Spleen (tissue), 7 donors: ENCODE results near the gene MDFIC2.

Experiments used
- POLR2A ChIP-seq, 3 donors: fragments of 450-650 bp; IDR thresholded peaks; one replicate each; pipeline ENCODE4 v1.5.1; 2017; ENCODE audit warnings: antibody characterized with exemption in 3 of 3, mild to moderate bottlenecking in 1 of 3
- TF ChIP-seq, protein P1 (sequence below), 11 experiments: fragments of 200-600 bp in 7 of 11; fragments of 450-650 bp in 4 of 11; sonication (generic) in 4 of 11; IDR thresholded peaks in 8 of 11; conservative IDR thresholded peaks in 3 of 11; 1 replicate in 7 of 11; 2 replicates in 4 of 11; pipeline versions ENCODE4 v1.4.0 to v1.8.0; 2016 to 2021; ENCODE audit warnings: antibody characterized with exemption in 11 of 11, inconsistent platforms in 4 of 11, mild to moderate bottlenecking in 1 of 11
- donor health status: DM: no; HTN: no; CAD: no; lungs with moderate emphysema.
- donor health status: DM: no; HTN: no; CAD: no.
- donor health status: DM: no; HTN: no; CAD: no.

DNA sequence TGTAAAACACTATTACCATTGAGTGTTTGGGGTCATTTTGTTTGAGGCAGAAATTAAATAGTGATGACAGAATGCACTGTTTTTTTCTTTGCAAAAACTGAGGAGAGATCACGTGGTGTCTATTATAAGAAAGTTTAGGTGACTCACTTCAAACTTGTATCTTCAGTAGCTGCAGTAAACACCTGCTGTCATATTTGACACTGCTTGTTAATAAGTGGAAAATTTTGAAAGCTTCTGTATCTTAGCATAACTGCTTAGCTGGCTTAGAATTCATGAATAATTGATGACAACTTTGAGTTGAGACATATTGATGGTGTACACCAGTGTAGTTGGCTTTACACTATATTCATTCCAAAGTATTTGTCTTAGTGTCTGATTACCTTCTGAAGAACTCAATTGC, 29.7 kb upstream of the MDFIC2 start:
- TF ChIP-seq, protein P1, sequence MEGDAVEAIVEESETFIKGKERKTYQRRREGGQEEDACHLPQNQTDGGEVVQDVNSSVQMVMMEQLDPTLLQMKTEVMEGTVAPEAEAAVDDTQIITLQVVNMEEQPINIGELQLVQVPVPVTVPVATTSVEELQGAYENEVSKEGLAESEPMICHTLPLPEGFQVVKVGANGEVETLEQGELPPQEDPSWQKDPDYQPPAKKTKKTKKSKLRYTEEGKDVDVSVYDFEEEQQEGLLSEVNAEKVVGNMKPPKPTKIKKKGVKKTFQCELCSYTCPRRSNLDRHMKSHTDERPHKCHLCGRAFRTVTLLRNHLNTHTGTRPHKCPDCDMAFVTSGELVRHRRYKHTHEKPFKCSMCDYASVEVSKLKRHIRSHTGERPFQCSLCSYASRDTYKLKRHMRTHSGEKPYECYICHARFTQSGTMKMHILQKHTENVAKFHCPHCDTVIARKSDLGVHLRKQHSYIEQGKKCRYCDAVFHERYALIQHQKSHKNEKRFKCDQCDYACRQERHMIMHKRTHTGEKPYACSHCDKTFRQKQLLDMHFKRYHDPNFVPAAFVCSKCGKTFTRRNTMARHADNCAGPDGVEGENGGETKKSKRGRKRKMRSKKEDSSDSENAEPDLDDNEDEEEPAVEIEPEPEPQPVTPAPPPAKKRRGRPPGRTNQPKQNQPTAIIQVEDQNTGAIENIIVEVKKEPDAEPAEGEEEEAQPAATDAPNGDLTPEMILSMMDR (IDR thresholded peaks at IDR 0.05 in 8 of 11, conservative IDR thresholded peaks at IDR 0.05 in 3 of 11): no peak
- TF ChIP-seq POLR2A (IDR thresholded peaks at IDR 0.05): no peak
